Heart right ventricle (tissue), 16 donors: Measurements from ENCODE around the gene RPS6KA5. TPM values are rescaled to one million over a fixed set of nuclear protein-coding genes. Genes with fewer than 3 reads are reported as not detected.

ENCODE experiments used
- ATAC-seq, 8 donors: fragments of 200-7000 bp; cut with Tn5 transposase; one replicate each; pipeline ENCODE4 v1.9.1; 2020; ENCODE audit warnings: mild to moderate bottlenecking in 8 of 8, moderate library complexity in 8 of 8, moderate number of reproducible peaks in 1 of 8
- DNase-seq, 2 donors: peaks; one replicate each; pipeline ENCODE4 v3.0.0-alpha.2; 2020
- H3K27ac ChIP-seq, 10 donors: fragments of 200-600 bp; sonication (generic) in 2 of 10; one replicate each; pipeline versions ENCODE4 v1.5.0 to v1.8.0; 2020 to 2022; ENCODE audit warnings: mild to moderate bottlenecking in 3 of 10
- H3K27me3 ChIP-seq, 7 donors: fragments of 200-600 bp; one replicate each; pipeline ENCODE4 v1.8.0; 2021 to 2022; ENCODE audit warnings: mild to moderate bottlenecking in 2 of 7
- H3K36me3 ChIP-seq, 9 donors: fragments of 200-600 bp; sonication (generic) in 1 of 9; one replicate each; pipeline versions ENCODE4 v1.5.0 to v1.8.0; 2020 to 2022; ENCODE audit warnings: mild to moderate bottlenecking in 2 of 9
- H3K4me1 ChIP-seq, 9 donors: fragments of 200-600 bp; sonication (generic) in 1 of 9; one replicate each; pipeline versions ENCODE4 v1.5.0 to v1.8.0; 2020 to 2022; ENCODE audit warnings: mild to moderate bottlenecking in 4 of 9
- H3K4me3 ChIP-seq, 10 donors: fragments of 200-600 bp; sonication (generic) in 2 of 10; one replicate each; pipeline versions ENCODE4 v1.5.0 to v1.8.0; 2020 to 2022; ENCODE audit warnings: mild to moderate bottlenecking in 7 of 10, moderate library complexity in 2 of 10
- H3K9me3 ChIP-seq, 11 donors: fragments of 200-600 bp in 10 of 11; sonication (generic) in 2 of 11; one replicate each; pipeline versions ENCODE4 v1.5.0 to v1.8.0; 2013 to 2022; ENCODE audit warnings: mild to moderate bottlenecking in 2 of 11, control low read depth in 1 of 11, moderate library complexity in 1 of 11
- WGBS, 2 donors: extraction: QIAGEN DNeasy Blood & Tissue Kit; methylation state at CpG; one replicate each; pipeline ENCODE4 v1.1.7; 2013; ENCODE audit warnings: inconsistent platforms in 1 of 2; 5-methylcytosine and 5-hydroxymethylcytosine counted together
- intact Hi-C, 10 donors: fragments of 100-400 bp; cut with DNase I; formaldehyde crosslinking; loops; one replicate each; pipeline versions ENCODE4 v1.11.1 to v1.14.2; 2022
- polyA plus RNA-seq, 2 donors: library from polyadenylated mRNA; stranded (reverse); fragments of 200-250 nt; gene quantifications; one replicate each; pipeline ENCODE4 v1.2.3, GENCODE V29; 2013
- total RNA-seq, 10 donors: library from RNA; stranded (reverse); fragmentation: NEBNext Ultra II Directional in 3 of 10; extraction: Animal tissue kit (Norgen Biotek cat#: 25700) in 3 of 10; gene quantifications; one replicate each; pipeline versions ENCODE4 v1.2.1 to v1.2.4, GENCODE V29; 2021 to 2023
- TF ChIP-seq, protein P1 (sequence below), 9 donors: fragments of 200-600 bp; sonication (generic) in 2 of 9; IDR thresholded peaks; one replicate each; pipeline versions ENCODE4 v1.5.0 to v1.8.0; 2021 to 2022; ENCODE audit warnings: antibody characterized with exemption in 9 of 9, mild to moderate bottlenecking in 5 of 9, moderate library complexity in 1 of 9
- donor health status: Arrhythmogenic right ventricular cardiomyopathy.
- donor health status: ischemic (EF 13 %, LVEDD 7.1; RV severe dilation, severe dysfunction).
- donor health status: healthy with polysubstance abuse.
- donor health status: DM: no; HTN: yes; CAD: no.
- donor health status: DM: no; HTN: no; CAD: no.
- donor health status: ischemic (EF 25% LVEDD 6.9; RV normal size, moderate dysfunction).
- donor health status: ischemic (EF 25% LVEDD 5.7; RV mildly dilated, moderate dysfunction).
- donor health status: healthy.
- donor health status: DM: yes; HTN: yes; CAD: no.
- donor health status: Ischemic cardiomyopathy.
- donor health status: ischemic (EF 35%, LVEDD 5.7; RV mildly dilated, moderate dysfunction).
- donor health status: nonischemic (EF 11% LVEDD 7.7; RV severe dilation, severe dysfunction).
- donor health status: DM: yes; HTN: yes; CAD: no.
- donor health status: PGD.
- donor health status: ischemic (EF 29% LVEDD 5.4; RV normal size, mild dysfunction).
- donor health status: nonischemic (EF 23%, LVEDD 6.1; RV moderate dilation, normal function).

Gene RPS6KA5
- total and polyA plus RNA-seq, 12 donors: 0.84 to 22.5 (median 9.2) TPM

DNA sequence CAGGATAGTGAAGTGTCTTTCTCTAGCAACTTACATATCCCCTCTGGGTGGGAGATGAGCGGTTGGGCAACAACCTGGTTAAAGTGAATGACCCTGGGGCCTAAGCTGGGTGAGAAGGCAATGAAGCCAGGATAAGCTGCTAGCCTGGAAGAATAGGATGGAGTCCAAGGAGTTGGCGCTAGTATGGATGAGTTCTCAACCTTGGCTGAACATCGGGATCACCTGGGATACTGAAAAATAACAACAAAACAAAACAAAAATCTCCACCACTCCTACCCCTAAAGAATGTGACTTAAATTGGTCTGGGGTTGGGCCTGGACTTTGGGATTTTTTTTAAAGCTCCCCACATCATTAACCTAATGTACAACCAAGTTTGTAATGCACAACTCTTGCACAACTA lies 4.8 kb upstream of the RPS6KA5 start:
- Histone ChIP-seq H3K4me3 (no peak overlapping the region), H3K27me3 (no peaks in the 10 kb centered on the region), H3K27ac (no peak overlapping the region), H3K36me3 (no peaks in the 10 kb centered on the region), H3K4me1 (peaks cover 0 to 43% (median 6%) of the 10 kb centered on the region in 9 donors), H3K9me3 (peaks cover 0 to 3% (median 0%) of the 10 kb centered on the region in 11 donors)
- intact Hi-C loops: loop anchor here in 3 of 10 donors (10.0 kb wide), 3 partner anchors 60 to 160 kb away; no protein-coding TSS in a partner anchor
- 67 to 70% methylated on average over 3 of the region's 3 CpGs for WGBS, 2 donors
- DNase-seq: no peak
- TF ChIP-seq, protein P1, sequence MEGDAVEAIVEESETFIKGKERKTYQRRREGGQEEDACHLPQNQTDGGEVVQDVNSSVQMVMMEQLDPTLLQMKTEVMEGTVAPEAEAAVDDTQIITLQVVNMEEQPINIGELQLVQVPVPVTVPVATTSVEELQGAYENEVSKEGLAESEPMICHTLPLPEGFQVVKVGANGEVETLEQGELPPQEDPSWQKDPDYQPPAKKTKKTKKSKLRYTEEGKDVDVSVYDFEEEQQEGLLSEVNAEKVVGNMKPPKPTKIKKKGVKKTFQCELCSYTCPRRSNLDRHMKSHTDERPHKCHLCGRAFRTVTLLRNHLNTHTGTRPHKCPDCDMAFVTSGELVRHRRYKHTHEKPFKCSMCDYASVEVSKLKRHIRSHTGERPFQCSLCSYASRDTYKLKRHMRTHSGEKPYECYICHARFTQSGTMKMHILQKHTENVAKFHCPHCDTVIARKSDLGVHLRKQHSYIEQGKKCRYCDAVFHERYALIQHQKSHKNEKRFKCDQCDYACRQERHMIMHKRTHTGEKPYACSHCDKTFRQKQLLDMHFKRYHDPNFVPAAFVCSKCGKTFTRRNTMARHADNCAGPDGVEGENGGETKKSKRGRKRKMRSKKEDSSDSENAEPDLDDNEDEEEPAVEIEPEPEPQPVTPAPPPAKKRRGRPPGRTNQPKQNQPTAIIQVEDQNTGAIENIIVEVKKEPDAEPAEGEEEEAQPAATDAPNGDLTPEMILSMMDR (IDR thresholded peaks at IDR 0.05): no peak
- no peak for ATAC-seq

DNA sequence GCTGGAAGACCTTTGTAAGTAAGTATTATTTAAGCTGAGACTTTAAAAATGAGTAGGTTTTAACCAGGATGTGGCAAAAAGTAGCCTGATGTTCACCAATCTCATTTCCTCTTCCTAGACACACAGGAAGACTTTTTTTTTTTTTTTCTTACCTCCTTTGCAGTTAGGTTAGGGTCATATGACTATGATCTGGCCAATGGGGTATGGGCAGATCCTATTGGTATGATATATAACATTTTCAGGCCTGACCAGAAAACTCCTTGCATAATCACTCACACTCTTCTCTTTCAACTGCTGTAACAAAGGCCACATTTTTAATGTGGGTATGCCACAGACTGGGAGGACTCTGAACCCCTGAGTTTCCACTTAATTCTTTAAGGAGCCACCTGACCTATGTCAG lies 2.7 kb upstream of the RPS6KA5 start:
- no peaks in the 10 kb centered on the region for H3K36me3 ChIP-seq
- no peaks in the 10 kb centered on the region for H3K27me3 ChIP-seq
- H3K9me3 ChIP-seq: no peaks in the 10 kb centered on the region
- no peak for ATAC-seq
- TF ChIP-seq, protein P1 (IDR thresholded peaks at IDR 0.05): no peak
- DNase-seq: no peak
- H3K27ac ChIP-seq: peak overlapping the region in 1 of 10 donors; percentile 63
- H3K4me3 ChIP-seq: no peak overlapping the region
- peaks cover 0 to 47% (median 10%) of the 10 kb centered on the region in 9 donors for H3K4me1 ChIP-seq
- intact Hi-C loops: loop anchor here in 3 of 10 donors (10.0 kb wide), 3 partner anchors 62 to 158 kb away; no protein-coding TSS in a partner anchor

DNA sequence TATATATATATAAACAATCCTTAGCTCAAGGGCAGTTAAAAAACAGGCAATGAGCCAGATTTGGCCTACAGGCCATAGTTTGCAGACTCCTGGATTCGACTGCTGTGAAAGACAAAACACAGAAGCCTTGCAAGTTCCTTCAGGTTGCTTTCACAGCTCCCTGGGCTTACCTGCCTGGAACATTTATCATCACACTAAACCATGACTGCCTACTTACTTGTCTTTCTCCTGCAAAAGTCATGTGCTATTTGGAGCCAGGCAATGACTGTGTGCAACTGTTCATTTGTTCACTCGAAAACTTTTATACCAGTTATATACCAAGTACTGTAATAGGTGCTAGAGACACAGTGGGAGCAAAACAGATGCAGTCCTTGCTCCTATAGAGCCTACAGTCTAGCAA lies 2.2 kb upstream of the RPS6KA5 start:
- H3K9me3 ChIP-seq: no peaks in the 10 kb centered on the region
- H3K27me3 ChIP-seq: no peaks in the 10 kb centered on the region
- peak overlapping the region in 1 of 10 donors; percentile 79 for H3K27ac ChIP-seq
- no peaks in the 10 kb centered on the region for H3K36me3 ChIP-seq
- WGBS, 2 donors: 83 to 91% methylated on average over 2 of the region's 2 CpGs
- TF ChIP-seq, protein P1 (IDR thresholded peaks at IDR 0.05): no peak
- ATAC-seq: no peak
- H3K4me1 ChIP-seq: peaks cover 0 to 46% (median 10%) of the 10 kb centered on the region in 9 donors
- no peak for DNase-seq
- intact Hi-C loops: loop anchor here in 3 of 10 donors (10.0 kb wide), 3 partner anchors 62 to 158 kb away; no protein-coding TSS in a partner anchor
- H3K4me3 ChIP-seq: no peak overlapping the region

DNA sequence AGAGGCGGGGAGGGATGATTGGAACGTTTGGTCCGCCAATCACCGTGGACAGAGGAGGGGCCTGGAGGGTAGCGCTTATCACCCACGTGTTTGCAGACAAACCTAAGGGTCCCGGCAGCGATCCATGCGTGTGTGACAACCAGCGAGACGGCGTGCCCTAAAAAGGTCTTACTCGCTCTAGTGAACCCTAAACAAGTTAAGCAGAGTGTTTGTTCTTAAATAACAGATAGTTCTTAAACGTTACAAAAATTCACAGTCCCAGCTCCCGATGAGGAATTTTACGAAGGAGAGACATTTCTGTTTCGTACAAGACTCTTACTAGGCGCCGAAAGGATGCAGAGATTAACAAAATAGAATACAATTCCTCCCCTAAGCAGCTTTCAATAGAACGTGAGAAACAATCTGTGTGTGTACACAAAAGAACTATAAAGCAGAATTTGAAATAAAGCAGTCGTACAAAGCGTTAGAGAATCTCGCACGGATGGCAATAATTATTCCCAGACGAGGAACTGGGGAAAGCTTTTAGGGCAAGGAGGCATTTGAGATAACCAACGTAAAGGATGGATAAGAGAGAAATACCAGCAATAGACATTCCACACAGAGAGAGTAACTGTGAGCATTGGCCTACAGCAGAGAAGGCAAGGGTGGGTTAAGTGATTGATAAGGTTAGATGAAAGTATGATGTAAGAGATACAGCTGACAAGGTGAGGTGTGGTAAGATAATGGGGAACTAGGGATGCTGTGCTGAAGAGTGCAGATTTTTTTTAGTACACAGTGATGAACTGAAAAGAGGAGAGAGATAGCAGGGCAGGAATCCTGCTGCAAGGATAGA lies 831 bp upstream of the RPS6KA5 start:
- Histone ChIP-seq H3K4me3 (peak overlapping the region; percentile 22 to 98 (median 54)), H3K9me3 (no peaks in the 10 kb centered on the region), H3K27me3 (no peaks in the 10 kb centered on the region), H3K4me1 (peaks cover 0 to 41% (median 10%) of the 10 kb centered on the region in 9 donors), H3K27ac (peak overlapping the region in 9 of 10 donors; percentile 57 to 95 (median 74)), H3K36me3 (no peaks in the 10 kb centered on the region)
- intact Hi-C loops: loop anchor here in 5 of 10 donors (2.0 to 10.0 kb wide), 4 partner anchors 64 to 156 kb away; no protein-coding TSS in a partner anchor
- DNase-seq (no peak), ATAC-seq (no peak)
- WGBS, 2 donors: 1% methylated on average over 26 of the region's 26 CpGs
- TF ChIP-seq, protein P1 (IDR thresholded peaks at IDR 0.05): no peak
